NCI-H2081 treated with DMSO at 0.1 percent for 48 hours (cell line): ENCODE data around the gene ANAPC10.
"Not testable (repeated sequence)": the region's sequence is repeated elsewhere in the genome, so short reads cannot be mapped to it uniquely, and the experiment has no call there.

Experiments used
- DNase-seq: peaks from one replicate; lab custom pipeline; 2025; lab: John Stamatoyannopoulos, UW

The ANAPC10 gene

DNA sequence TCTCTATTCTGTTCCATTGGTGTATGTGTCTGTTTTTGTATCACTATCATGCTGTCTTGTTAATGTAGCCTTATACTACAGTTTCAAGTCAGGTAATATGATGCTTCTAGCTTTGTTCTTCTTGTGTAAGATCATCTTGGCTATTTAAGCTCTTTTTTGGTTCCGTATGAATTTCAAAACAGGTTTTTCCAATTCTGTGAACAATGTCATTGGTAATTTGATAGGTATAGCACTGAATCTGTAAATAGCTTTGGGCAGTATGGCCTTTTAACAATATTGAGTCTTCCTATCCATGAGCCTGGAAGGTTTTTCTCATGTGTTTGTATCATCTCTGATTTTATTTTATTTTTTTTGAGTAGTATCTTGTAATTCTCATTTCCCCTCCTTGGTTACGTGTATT is 94.3 kb downstream of the ANAPC10 start:
- DNase-seq, result no peak

- DNase-seq, result no peak
Observed at GRCh38 chr4:145001635-145002034, 96.4 kb downstream of the ANAPC10 start.

GRCh38 chr4:145000656-145001055 is 97.3 kb downstream of the ANAPC10 start:
- not testable (repeated sequence) for DNase-seq

GRCh38 chr4:144989306-144989705 is 108.7 kb downstream of the ANAPC10 start:
- no peak for DNase-seq

- DNase-seq, result no peak
Observed at GRCh38 chr4:144985531-144985930, 112.5 kb downstream of the ANAPC10 start.

DNA sequence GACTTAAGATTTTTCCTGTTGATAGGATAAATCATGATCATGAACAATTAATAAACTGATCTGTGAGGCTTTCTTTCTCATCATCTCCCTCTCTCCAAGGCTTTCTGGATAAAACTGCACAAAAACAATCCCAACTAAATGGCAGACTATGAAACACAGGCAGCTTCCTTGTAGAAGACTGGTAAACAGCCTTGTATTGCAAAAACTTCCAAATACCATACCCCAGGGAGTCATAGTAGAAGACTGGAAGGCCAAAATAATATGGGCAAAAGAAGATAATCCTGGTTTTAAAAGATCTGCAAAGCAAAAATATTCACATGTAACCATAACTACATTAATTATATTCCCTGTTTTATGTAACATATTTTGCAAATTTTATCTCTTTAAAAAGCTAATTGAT is 113.0 kb downstream of the ANAPC10 start:
- DNase-seq, result no peak

- DNase-seq, result no peak
Observed at GRCh38 chr4:144984241-144984640, 113.8 kb downstream of the ANAPC10 start.

DNA sequence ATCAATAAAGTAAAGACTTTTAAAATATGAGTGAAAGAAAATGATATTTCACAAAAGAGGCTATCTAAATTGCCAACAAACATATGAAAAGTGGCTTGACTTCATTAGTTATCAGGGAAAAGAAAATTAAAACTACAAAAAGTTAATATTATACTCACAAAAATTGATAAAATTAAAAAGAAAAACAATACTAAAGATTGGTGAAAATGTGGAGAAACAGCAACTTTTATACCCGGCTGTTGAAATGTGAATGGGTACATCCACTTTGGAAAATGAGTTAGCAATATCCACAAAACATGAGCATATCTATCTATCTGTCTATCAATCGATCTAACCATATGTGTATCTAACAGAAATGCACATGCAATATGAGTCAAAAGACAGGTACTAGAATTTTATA is 122.3 kb downstream of the ANAPC10 start:
- no peak for DNase-seq

DNA sequence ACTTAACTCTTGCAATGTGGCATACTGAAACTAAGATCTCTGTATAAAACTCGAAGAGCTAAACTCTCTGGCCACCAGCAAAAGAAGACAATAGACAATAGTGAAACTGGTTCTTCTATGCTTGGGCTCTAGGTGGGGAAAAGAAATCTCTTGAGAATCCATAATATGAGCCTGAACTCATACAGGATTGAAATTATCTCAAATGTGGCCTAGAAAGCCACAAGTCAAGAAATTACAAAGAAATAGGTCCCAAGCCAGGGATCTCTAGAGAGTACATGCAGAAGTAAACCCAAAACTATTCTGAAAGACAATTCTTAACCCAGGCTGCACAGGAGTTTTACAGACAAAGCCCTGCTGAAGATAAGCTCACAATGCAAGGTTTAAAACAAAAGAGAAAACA is 127.4 kb downstream of the ANAPC10 start:
- no peak for DNase-seq

DNA sequence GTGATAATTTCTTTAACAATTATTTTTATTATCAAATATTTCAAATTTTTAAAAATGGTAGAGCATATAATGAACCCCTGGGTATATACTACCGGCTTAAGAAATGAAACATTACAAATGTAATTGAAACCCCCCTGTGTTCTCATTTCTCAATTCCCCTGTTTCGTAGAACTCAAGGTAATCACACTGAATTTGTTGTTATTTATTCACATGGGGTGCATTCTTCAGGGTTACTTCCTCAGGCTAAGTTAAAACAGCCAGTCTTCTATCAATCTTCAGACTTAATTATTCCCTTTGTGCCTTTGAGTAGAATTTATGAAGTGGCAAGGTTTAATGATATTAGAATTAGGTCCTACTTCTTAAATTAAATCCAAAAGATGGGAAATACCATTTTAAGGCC is 128.2 kb downstream of the ANAPC10 start:
- DNase-seq, result no peak

GRCh38 chr4:144968606-144969005 is 129.4 kb downstream of the ANAPC10 start:
- no peak for DNase-seq

DNA sequence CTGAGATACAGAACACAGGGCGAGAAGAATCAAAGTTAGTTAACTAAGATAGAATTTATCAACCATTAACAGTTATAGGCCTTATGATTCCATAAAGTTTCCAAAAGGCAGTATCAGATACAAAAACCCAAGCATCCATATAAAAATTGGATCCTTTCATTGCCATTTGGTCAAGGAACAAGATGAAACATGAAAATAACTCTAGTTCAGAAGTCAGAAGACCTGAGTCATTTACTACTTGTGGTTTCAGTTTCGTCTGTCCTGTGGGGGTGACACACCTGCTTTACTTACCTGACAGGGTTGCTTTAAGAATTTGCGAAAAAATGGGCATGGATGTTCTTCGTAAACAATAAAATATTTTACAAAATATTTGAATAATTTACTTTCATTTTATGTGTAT is 130.8 kb downstream of the ANAPC10 start:
- DNase-seq, result no peak

DNA sequence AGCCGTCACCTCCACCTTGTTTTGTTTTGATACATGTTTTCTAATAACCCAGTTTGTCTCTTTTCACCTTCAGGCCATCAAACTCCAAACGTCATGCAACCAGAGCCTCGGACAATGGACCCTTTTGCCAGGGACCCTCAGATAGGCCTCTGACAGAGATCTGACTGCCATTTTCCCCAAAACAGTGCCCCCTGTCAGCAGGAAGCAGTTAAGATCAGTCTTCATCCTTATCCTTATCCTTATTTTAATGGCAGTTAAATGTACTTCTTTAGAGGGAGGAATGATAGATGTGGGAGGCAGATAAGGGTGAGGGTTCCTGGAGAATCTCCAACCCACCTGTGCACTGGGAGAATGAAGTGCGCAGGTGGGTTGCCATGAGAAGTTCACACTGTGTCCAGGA is 135.7 kb downstream of the ANAPC10 start:
- no peak for DNase-seq

DNA sequence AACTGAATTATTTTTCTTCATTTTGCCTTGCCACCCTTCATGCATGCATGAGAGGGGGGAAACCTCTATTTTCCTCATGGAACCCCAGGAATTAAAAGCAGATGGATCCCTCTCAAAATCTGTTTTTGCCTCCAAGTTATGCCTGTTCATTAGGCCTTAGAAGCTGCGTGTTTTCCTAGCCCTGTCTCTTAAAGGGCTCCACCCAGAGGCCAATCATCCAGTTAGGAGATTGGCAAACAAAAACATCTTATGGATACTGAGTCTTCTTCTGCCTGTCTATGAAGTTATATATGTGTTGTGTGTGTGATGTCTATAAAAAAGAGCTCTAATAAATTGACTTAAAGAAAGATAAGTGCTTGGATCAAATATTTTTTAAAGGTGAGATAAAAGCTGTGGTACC is 142.9 kb downstream of the ANAPC10 start:
- no peak for DNase-seq

- DNase-seq, result no peak
Observed at GRCh38 chr4:144954230-144954629, 143.8 kb downstream of the ANAPC10 start.

GRCh38 chr4:144948421-144948820 is 149.6 kb downstream of the ANAPC10 start:
- no peak for DNase-seq

DNA sequence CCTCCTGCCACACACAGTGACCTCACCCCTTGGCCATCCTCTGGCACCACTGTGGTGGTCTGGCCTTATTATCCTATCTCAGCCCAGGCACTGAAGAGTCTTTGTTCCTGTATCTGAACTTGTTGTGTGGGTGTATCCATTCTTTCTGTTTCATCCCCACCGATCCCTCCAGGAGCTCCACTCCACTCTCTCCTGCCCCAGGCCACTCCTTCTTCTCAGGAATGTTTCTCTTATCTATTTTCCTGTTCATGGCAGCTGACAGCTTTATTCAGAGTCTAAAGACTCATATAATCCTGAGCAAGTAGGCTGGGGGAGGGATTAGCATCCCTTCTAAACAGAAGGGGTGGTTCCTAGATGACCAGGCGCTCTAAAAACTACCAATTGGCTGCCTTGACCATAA is 150.0 kb downstream of the ANAPC10 start:
- no peak for DNase-seq
